Cerebellar nuclear complex (tissue), 1 donor: ENCODE measurements around the gene HDHD5.

Experiments
- DNase-seq, 2 experiments: peaks; one replicate each; lab custom pipeline; 2025; lab: John Stamatoyannopoulos, UW

Gene HDHD5

DNA sequence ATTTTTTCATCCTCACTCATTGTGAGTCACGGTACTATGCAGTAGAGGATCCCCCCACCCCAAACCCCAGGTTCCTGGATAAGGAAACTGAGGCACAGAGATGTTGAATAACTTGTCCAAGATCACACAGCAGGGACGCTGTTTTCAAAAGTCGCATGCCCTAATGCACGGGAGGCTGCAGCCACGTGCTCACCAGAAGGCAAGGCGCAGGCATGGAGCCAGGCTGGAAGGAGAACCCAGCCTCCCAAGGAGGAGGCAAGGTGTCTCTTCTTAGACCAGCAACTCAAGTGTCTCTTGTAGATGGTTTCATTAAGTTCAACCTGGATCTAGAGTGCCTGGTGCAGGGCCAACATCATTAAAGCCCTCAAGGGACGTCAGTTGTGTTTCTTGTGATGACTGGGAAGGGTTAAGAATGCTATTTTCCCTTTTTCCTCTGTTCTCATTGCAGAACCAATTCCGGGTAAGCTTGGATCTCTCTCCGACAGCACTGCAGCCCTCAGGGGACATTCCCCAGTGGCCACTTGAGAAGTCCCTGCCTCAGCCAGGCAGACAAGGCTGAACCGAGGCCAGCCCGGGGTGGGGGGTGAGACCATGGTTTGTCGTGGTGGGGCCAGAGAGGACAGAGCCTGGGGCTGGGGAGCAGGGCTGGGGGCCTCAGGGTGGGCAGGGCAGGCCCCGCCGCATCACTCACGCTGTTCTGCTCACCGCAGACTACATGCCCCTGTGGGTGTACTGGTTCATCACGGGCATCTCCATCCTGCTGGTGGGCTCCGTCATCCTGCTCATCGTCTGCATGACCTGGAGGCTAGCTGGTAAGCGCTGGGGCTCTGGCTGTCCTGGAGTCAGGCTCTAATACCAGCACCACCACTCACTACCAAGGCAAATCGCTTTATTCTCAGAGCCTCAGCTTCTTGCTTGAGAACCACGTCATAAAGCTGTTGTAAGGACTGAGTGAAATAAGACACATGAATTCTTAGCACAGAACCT lies 53.6 kb downstream of the HDHD5 start:
- no peak for DNase-seq

DNA sequence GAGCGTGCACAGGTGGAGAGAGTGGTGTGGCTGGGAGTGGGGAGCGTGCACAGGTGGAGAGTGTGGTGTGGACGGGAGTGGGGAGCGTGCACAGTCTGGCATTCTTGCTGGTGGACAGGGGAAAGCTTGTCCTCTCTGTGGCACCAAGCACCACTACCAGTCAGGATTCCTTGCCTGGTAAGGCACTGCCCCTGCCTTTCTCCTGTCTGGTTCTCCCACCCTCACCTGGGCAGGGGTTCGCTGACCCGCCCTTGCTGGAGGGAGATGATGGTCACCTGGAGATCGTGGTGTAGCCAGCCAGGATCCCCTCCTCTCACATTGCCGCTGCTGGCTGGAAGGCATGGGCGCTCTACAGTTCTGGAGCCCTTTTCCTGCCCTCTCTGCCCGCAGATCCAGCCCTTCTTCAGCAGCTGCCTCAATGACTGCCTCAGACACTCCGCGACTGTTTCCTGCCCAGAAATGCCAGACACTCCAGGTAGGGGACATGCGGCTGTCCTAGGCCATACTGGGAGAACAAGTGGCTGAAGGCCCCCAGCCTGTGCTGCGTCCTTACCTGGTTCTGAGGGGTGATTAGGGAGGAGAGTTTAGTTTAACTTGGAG lies 54.6 kb downstream of the HDHD5 start:
- DNase-seq = no peak

DNA sequence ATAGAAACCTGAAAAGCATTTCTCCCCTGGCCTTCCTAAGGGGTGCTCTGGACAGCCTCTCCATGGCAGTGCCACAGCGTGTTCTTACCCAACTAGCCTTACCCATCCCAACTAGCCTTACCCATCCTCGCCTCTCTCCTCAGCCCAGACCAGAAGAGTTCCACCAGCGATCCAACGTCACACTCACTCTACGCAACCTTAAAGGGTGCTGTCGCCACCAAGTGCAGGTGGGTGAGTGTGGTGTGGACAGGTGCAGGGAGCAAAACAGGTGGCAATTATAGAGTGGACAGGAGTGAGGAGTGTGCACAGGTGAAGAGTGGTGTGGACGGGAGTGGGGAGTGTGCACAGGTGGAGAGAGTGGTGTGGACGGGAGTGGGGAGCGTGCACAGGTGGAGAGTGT lies 55.7 kb downstream of the HDHD5 start:
- DNase-seq = no peak

DNA sequence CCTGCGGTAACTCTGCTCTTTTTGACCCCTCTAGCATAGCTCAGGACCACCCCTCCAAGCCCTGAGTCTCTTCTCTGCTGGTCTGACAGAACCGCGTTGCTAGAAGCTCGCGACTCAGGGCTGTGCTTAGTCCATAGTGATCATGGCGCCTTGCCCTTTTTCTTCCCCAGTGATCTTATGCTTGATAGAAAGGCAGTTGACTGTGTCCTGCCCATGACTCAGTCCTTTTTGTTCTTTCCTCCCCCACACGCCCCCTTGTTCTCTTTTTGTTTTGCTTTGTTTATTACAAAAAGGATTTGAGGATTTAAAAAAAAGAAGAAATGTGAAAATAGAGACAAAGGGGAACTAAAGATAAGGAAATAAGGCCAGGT lies 56.8 kb downstream of the HDHD5 start:
- DNase-seq = no peak

DNA sequence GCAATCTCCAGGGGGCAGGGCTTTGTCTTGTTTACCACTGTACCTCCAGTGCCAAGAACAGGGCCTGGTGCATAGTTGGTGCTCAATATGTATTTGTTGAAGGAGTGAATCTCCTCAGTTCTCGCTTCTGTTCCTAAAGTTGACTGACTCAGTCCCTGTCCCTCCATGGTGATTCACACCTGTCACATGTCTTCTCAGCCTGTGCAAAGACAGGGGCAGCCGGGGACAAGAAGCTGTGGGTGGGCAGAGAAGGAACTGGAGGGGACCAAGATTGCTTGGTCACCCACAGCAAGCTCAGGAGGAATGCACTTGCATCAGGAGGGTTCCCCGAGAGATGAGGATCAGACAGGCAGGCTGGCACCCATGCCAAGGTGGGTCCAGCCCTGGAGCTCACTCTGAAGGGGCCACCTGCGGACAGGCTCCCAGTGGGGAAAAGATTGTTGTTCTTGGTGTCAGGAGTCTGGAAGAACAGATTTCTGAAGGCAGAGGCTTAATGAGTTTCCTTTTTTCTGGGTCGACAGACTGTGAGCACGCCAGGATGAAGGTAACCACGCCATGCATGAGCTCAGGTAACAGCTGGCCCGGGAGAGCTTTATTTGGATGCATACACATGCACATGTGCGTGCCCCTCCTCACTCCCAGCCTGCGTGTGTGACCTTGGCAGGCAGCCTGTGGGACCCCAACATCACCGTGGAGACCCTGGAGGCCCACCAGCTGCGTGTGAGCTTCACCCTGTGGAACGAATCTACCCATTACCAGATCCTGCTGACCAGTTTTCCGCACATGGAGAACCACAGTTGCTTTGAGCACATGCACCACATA lies 57.4 kb downstream of the HDHD5 start:
- no peak for DNase-seq

DNA sequence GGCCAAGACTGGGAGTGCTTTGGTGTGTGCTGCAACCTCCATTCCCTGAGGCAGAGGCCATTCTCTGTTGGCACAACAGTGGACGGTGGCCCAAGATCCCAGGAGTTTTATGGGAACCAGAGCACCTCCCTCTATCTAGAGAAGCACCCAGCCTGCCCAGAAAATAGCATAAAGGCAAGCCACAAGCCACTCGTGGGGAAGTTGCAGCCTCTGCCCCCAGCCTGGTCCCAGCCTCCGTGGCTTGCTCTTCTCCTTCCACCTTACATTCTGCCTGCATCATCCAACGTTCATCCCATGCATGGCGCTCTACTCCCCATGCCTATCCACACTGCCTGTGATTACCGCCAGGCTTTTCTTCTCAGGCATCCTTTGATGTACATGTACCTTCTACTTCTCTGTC lies 58.5 kb downstream of the HDHD5 start:
- DNase-seq = no peak

DNA sequence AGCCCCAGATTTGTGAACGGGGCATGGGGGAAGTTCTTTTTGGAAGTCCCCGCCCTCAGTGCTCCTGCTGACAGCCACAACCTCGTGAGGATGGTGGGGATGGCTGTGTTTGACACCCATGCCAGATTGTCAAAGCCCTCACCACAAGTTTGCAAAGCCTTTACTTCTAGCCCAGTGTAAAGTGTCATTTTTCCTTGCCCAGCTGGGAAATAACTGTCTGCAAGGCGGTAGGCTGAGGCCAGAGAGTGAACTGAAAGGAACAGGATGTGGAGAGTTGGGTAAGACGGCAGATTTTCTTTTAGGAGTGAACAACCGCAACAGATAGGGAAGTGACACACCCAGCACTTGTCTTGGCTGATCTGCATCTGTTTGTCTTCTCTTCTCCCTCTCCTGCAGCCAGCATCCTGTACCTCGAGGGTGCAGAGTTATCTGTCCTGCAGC lies 60.7 kb downstream of the HDHD5 start:
- DNase-seq = no peak

DNA sequence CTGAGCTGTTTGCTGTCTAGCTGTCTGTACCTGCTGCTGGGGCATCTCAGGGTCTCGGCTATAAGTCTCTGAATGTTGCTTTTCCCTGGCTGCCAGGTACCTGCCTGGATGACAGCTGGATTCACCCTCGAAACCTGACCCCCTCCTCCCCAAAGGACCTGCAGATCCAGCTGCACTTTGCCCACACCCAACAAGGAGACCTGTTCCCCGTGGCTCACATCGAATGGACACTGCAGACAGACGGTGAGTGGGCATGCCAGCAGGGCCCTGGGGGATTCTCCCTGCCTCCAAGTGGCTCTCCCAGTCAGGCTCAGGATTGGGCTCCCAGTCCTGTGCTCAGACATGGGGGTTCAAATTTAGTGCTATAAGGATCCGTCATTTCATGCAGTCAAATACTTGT lies 61.4 kb downstream of the HDHD5 start:
- DNase-seq = no peak

DNA sequence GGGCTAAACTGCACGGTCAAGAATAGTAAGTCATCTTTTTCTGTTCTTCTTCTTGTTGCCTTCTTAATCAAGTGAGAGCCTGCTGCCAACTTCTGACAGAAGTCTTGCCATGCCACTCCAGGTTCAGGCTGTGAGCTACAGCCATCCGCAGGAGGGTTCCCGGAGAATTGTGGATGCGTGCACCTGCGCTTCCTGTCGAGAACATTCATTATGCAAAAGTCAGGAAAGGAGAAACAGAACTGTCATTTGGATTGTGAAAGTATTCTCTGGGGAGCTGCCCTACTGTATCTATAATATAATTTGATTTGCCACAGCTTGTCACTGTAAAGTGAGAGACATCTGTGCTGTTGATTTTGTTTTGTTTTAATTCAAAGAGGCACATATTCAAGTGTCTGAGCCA lies 62.0 kb downstream of the HDHD5 start:
- no peak for DNase-seq

DNA sequence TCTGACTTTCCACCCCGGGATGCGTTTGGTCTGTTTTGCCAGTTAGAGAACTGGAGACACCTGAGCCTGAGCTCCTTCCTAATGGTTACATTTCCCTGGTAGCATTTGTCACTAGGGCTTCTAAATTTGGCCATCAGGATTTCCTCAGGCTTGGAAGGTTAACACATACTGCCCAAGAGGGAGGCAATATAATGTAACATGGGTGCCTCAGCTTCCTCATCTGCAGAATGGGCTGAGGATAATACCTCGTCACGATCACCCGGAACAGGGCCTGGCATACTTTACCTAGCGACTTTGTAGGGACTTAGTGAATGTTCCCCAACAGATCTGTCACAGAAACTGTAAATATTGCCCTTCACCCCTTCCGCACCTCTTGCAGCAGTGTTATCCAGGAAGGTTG lies 63.0 kb downstream of the HDHD5 start:
- DNase-seq = no peak

DNA sequence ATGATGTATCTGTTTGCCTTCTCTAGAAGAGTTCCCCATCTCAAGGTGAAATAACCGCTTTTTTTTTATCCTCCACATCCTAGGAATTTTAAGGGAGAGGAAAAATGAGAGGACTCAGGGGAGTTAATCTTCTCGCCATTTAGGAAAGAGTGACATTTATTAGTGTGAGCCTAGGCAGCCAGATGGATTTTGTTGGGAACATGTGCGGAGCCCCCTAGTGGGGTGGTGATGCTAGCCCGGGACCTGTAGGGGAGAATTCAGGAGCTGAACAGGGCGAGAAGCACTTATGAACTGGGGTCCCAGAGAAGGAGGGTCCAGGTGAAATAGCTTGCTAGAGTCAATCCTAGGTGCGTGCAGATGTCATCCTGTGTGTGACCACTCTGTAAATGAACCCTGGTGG lies 63.5 kb downstream of the HDHD5 start:
- no peak for DNase-seq

DNA sequence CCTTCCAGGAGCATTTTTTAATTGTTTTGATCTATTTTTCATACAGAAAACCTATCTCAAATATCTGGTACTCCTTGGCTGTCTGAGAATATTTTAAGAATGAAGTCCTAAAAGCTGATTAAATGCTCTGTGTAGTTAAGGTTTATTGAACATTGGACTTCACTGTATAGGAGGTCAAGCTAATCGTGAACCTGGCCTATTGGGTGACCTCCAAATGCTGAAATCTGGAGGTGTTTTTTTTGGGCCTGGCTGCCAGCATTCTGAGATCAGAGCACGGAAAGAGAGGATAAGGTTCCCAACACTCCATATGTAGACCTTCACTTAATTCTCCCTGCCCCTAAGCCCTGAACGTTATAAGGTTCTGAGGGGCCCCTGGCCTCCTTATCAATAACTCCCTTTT lies 66.0 kb downstream of the HDHD5 start:
- no peak for DNase-seq

DNA sequence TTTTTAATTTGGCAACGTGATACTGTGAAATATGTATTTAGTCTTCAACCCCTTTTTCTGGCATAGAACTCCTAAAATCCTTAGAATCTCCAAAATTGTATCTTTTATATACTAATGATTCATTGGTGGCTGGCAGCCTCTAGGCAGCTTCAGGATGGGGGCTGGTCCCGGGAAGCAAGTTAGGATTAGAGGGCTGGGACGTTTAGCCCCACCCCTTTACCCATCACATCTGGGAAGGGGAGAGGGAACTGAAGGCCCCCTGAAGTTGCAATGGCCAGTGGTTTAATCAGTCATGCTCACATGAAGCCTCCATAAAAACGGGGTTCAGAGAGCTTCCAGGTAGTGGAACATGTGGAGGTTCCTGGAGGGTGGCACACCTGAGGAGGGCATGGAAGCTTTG lies 67.2 kb downstream of the HDHD5 start:
- no peak for DNase-seq

DNA sequence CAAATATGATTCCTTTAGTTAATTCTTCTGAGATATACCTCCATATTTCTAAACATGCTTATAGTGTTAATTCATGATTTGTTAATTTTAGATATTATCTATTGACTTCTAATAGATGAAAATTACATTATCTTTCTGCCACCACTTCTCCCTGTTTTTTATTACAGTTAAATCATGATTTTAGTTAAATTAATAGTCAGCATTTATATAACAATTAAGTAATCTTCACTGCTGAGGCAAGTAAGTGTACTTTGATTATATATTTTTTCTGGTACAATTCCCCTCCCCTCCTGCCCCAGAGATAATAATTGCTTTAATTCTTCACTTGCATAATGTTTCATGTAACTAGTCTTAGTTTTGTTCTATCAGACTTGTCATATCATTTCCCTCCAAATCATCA lies 68.5 kb downstream of the HDHD5 start:
- no peak for DNase-seq
